ENCODE data around the gene CHCHD3. TPM values are rescaled to one million over a fixed set of nuclear protein-coding genes. Genes with fewer than 3 reads are reported as not detected.
"Not testable (repeated sequence)": the region's sequence is repeated elsewhere in the genome, so short reads cannot be mapped to it uniquely, and the experiment has no call there.

CHCHD3 gene
- total and polyA plus RNA-seq, 2 donors = 22.5 to 56.6 TPM

GRCh38 chr7:132893560-132893959, 188.3 kb downstream of the CHCHD3 start:
- Histone ChIP-seq H3K9me3 (ENCODE audit: control insufficient read depth in 2 of 2, insufficient read depth in 1 of 2, low read length in 1 of 2) (peaks cover 0 to 7% of the 10 kb centered on the region in 2 donors), H3K4me3 (ENCODE audit: low read length in 2 of 2) (no peak overlapping the region), H3K27ac (ENCODE audit: low read depth in 1 of 2, low read length in 1 of 2) (no peak overlapping the region), H3K4me1 (ENCODE audit: control insufficient read depth in 2 of 2, insufficient read depth in 2 of 2, low read length in 2 of 2) (no peaks in the 10 kb centered on the region), H3K36me3 (ENCODE audit: control insufficient read depth in 2 of 2, insufficient read depth in 2 of 2, low read length in 1 of 2) (no peaks in the 10 kb centered on the region), H3K27me3 (ENCODE audit: control insufficient read depth in 2 of 2, insufficient read depth in 1 of 2, low read length in 1 of 2) (no peaks in the 10 kb centered on the region)
- DNase-seq (ENCODE audit: low read depth in 6 of 9, low spot score in 9 of 9) = no peak
- WGBS = 95% methylated on average over 4 of the region's 4 CpGs

- H3K27ac ChIP-seq (ENCODE audit: low read depth in 1 of 2, low read length in 1 of 2); H3K27me3 ChIP-seq (ENCODE audit: control insufficient read depth in 2 of 2, insufficient read depth in 1 of 2, low read length in 1 of 2); H3K36me3 ChIP-seq (ENCODE audit: control insufficient read depth in 2 of 2, insufficient read depth in 2 of 2, low read length in 1 of 2); H3K4me1 ChIP-seq (ENCODE audit: control insufficient read depth in 2 of 2, insufficient read depth in 2 of 2, low read length in 2 of 2); DNase-seq (ENCODE audit: low read depth in 6 of 9, low spot score in 9 of 9); H3K9me3 ChIP-seq (ENCODE audit: control insufficient read depth in 2 of 2, insufficient read depth in 1 of 2, low read length in 1 of 2); H3K4me3 ChIP-seq (ENCODE audit: low read length in 2 of 2): not testable (repeated sequence)
- over 99% methylated on average over 4 of the region's 4 CpGs for WGBS
Observed at GRCh38 chr7:132892744-132893143, 189.1 kb downstream of the CHCHD3 start.

GRCh38 chr7:132891554-132891953, 190.3 kb downstream of the CHCHD3 start:
- H3K4me3 ChIP-seq (ENCODE audit: low read length in 2 of 2) = no peak overlapping the region
- peaks cover 0 to 7% of the 10 kb centered on the region in 2 donors for H3K9me3 ChIP-seq (ENCODE audit: control insufficient read depth in 2 of 2, insufficient read depth in 1 of 2, low read length in 1 of 2)
- H3K4me1 ChIP-seq (ENCODE audit: control insufficient read depth in 2 of 2, insufficient read depth in 2 of 2, low read length in 2 of 2) = no peaks in the 10 kb centered on the region
- 98% methylated on average over 3 of the region's 3 CpGs for WGBS
- no peaks in the 10 kb centered on the region for H3K36me3 ChIP-seq (ENCODE audit: control insufficient read depth in 2 of 2, insufficient read depth in 2 of 2, low read length in 1 of 2)
- no peak overlapping the region for H3K27ac ChIP-seq (ENCODE audit: low read depth in 1 of 2, low read length in 1 of 2)
- no peak for DNase-seq (ENCODE audit: low read depth in 6 of 9, low spot score in 9 of 9)
- H3K27me3 ChIP-seq (ENCODE audit: control insufficient read depth in 2 of 2, insufficient read depth in 1 of 2, low read length in 1 of 2) = no peaks in the 10 kb centered on the region

GRCh38 chr7:132882714-132883428, 199.0 kb downstream of the CHCHD3 start:
- peak in 5 of 9 donors; percentile 3 to 39 (median 11) for DNase-seq (ENCODE audit: low read depth in 6 of 9, low spot score in 9 of 9)
- Histone ChIP-seq H3K9me3 (ENCODE audit: control insufficient read depth in 2 of 2, insufficient read depth in 1 of 2, low read length in 1 of 2) (no peaks in the 10 kb centered on the region), H3K4me3 (ENCODE audit: low read length in 2 of 2) (no peak overlapping the region), H3K27ac (ENCODE audit: low read depth in 1 of 2, low read length in 1 of 2) (no peak overlapping the region), H3K4me1 (ENCODE audit: control insufficient read depth in 2 of 2, insufficient read depth in 2 of 2, low read length in 2 of 2) (no peaks in the 10 kb centered on the region), H3K36me3 (ENCODE audit: control insufficient read depth in 2 of 2, insufficient read depth in 2 of 2, low read length in 1 of 2) (no peaks in the 10 kb centered on the region), H3K27me3 (ENCODE audit: control insufficient read depth in 2 of 2, insufficient read depth in 1 of 2, low read length in 1 of 2) (no peaks in the 10 kb centered on the region)
- 66% methylated on average over 2 of the region's 2 CpGs for WGBS

- H3K36me3 ChIP-seq (ENCODE audit: control insufficient read depth in 2 of 2, insufficient read depth in 2 of 2, low read length in 1 of 2) = no peaks in the 10 kb centered on the region
- DNase-seq (ENCODE audit: low read depth in 6 of 9, low spot score in 9 of 9) = no peak
- no peak overlapping the region for H3K27ac ChIP-seq (ENCODE audit: low read depth in 1 of 2, low read length in 1 of 2)
- no peaks in the 10 kb centered on the region for H3K9me3 ChIP-seq (ENCODE audit: control insufficient read depth in 2 of 2, insufficient read depth in 1 of 2, low read length in 1 of 2)
- 97% methylated on average over 3 of the region's 3 CpGs for WGBS
- no peaks in the 10 kb centered on the region for H3K4me1 ChIP-seq (ENCODE audit: control insufficient read depth in 2 of 2, insufficient read depth in 2 of 2, low read length in 2 of 2)
- no peak overlapping the region for H3K4me3 ChIP-seq (ENCODE audit: low read length in 2 of 2)
- no peaks in the 10 kb centered on the region for H3K27me3 ChIP-seq (ENCODE audit: control insufficient read depth in 2 of 2, insufficient read depth in 1 of 2, low read length in 1 of 2)
Observed at GRCh38 chr7:132881317-132881716, 200.6 kb downstream of the CHCHD3 start.

- no peak overlapping the region for H3K4me3 ChIP-seq (ENCODE audit: low read length in 2 of 2)
- no peak overlapping the region for H3K27ac ChIP-seq (ENCODE audit: low read depth in 1 of 2, low read length in 1 of 2)
- no peaks in the 10 kb centered on the region for H3K9me3 ChIP-seq (ENCODE audit: control insufficient read depth in 2 of 2, insufficient read depth in 1 of 2, low read length in 1 of 2)
- no peaks in the 10 kb centered on the region for H3K27me3 ChIP-seq (ENCODE audit: control insufficient read depth in 2 of 2, insufficient read depth in 1 of 2, low read length in 1 of 2)
- H3K4me1 ChIP-seq (ENCODE audit: control insufficient read depth in 2 of 2, insufficient read depth in 2 of 2, low read length in 2 of 2) = no peaks in the 10 kb centered on the region
- WGBS = over 99% methylated on average over 7 of the region's 7 CpGs
- no peak for DNase-seq (ENCODE audit: low read depth in 6 of 9, low spot score in 9 of 9)
- H3K36me3 ChIP-seq (ENCODE audit: control insufficient read depth in 2 of 2, insufficient read depth in 2 of 2, low read length in 1 of 2) = no peaks in the 10 kb centered on the region
Observed at GRCh38 chr7:132879579-132879978, 202.3 kb downstream of the CHCHD3 start.

GRCh38 chr7:132878204-132878919, 203.5 kb downstream of the CHCHD3 start:
- no peak overlapping the region for H3K27ac ChIP-seq (ENCODE audit: low read depth in 1 of 2, low read length in 1 of 2)
- no peaks in the 10 kb centered on the region for H3K9me3 ChIP-seq (ENCODE audit: control insufficient read depth in 2 of 2, insufficient read depth in 1 of 2, low read length in 1 of 2)
- H3K4me3 ChIP-seq (ENCODE audit: low read length in 2 of 2) = no peak overlapping the region
- H3K4me1 ChIP-seq (ENCODE audit: control insufficient read depth in 2 of 2, insufficient read depth in 2 of 2, low read length in 2 of 2) = no peaks in the 10 kb centered on the region
- DNase-seq (ENCODE audit: low read depth in 6 of 9, low spot score in 9 of 9) = no peak
- no peaks in the 10 kb centered on the region for H3K36me3 ChIP-seq (ENCODE audit: control insufficient read depth in 2 of 2, insufficient read depth in 2 of 2, low read length in 1 of 2)
- WGBS = 96% methylated on average over 1 of the region's 1 CpG
- H3K27me3 ChIP-seq (ENCODE audit: control insufficient read depth in 2 of 2, insufficient read depth in 1 of 2, low read length in 1 of 2) = no peaks in the 10 kb centered on the region

GRCh38 chr7:132877573-132877972, 204.3 kb downstream of the CHCHD3 start:
- no peak overlapping the region for H3K27ac ChIP-seq (ENCODE audit: low read depth in 1 of 2, low read length in 1 of 2)
- no peaks in the 10 kb centered on the region for H3K36me3 ChIP-seq (ENCODE audit: control insufficient read depth in 2 of 2, insufficient read depth in 2 of 2, low read length in 1 of 2)
- no peak overlapping the region for H3K4me3 ChIP-seq (ENCODE audit: low read length in 2 of 2)
- 97% methylated on average over 2 of the region's 2 CpGs for WGBS
- H3K9me3 ChIP-seq (ENCODE audit: control insufficient read depth in 2 of 2, insufficient read depth in 1 of 2, low read length in 1 of 2) = no peaks in the 10 kb centered on the region
- no peak for DNase-seq (ENCODE audit: low read depth in 6 of 9, low spot score in 9 of 9)
- H3K4me1 ChIP-seq (ENCODE audit: control insufficient read depth in 2 of 2, insufficient read depth in 2 of 2, low read length in 2 of 2) = no peaks in the 10 kb centered on the region
- no peaks in the 10 kb centered on the region for H3K27me3 ChIP-seq (ENCODE audit: control insufficient read depth in 2 of 2, insufficient read depth in 1 of 2, low read length in 1 of 2)

GRCh38 chr7:132876576-132876975, 205.3 kb downstream of the CHCHD3 start:
- Histone ChIP-seq H3K4me1 (ENCODE audit: control insufficient read depth in 2 of 2, insufficient read depth in 2 of 2, low read length in 2 of 2) (no peaks in the 10 kb centered on the region), H3K27ac (ENCODE audit: low read depth in 1 of 2, low read length in 1 of 2) (no peak overlapping the region), H3K9me3 (ENCODE audit: control insufficient read depth in 2 of 2, insufficient read depth in 1 of 2, low read length in 1 of 2) (no peaks in the 10 kb centered on the region), H3K27me3 (ENCODE audit: control insufficient read depth in 2 of 2, insufficient read depth in 1 of 2, low read length in 1 of 2) (no peaks in the 10 kb centered on the region), H3K4me3 (ENCODE audit: low read length in 2 of 2) (no peak overlapping the region), H3K36me3 (ENCODE audit: control insufficient read depth in 2 of 2, insufficient read depth in 2 of 2, low read length in 1 of 2) (no peaks in the 10 kb centered on the region)
- DNase-seq (ENCODE audit: low read depth in 6 of 9, low spot score in 9 of 9) = no peak
- 96% methylated on average over 1 of the region's 1 CpG for WGBS
